Measurements from ENCODE around the gene TAF1D. TPM values are rescaled to one million over a fixed set of nuclear protein-coding genes. Genes with fewer than 3 reads are reported as not detected.

Gene TAF1D
- total and polyA plus RNA-seq, 12 donors, result 20.8 to 262 (median 59.5) TPM

DNA sequence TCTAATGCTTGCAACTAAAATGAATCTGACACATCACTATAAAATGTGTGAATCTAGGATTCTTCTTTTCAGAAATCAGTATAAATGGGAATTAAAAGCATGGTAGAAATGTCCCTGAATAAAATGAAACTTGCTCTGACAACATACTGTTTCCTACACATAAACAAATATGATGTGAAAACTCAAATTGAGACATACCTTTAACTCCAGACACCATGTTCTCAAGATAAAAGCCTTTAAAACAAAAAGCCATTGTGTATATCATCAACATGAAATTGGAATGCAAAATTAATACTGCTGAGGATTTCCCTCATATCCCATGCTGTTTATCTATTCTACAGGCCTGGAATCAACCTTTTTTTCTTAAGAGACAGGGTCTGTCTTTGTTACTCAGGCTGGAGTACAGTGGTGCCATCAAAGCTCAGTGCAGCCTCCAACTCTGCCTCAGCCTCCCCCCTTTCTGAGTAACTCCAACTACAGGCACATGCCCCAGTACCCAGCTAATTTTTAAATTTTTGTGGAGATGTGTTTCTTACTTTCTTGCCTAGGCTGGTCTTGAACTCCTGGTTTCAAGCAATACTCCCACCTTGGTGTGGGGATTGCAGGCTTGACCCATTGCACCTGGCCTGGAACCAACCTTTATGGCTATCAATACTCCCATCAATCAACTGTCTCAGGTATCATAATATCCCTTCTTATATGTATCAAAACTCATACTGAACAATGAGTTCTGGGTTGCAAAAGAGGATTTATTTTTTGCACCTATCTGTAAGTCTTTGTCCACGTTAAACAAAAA is 6.7 kb downstream of the TAF1D start:
- no peak overlapping the region for H3K27ac ChIP-seq
- TF ChIP-seq CTCF (IDR thresholded peaks at IDR 0.05) (no peak), POLR2A (IDR thresholded peaks at IDR 0.05) (no peak)
- no peaks in the 10 kb centered on the region for H3K27me3 ChIP-seq
- WGBS, 4 donors, result 83 to 96% (median 89%) methylated on average over 1 of the region's 1 CpG
- intact Hi-C loops (cut with DNase I), result loop anchor here in 1 of 2 donors (10.0 kb wide), 1 partner anchor 50 kb away; no protein-coding TSS in a partner anchor
- no peaks in the 10 kb centered on the region for H3K9me3 ChIP-seq (replicated peaks in 1 of 3)
- peaks cover 0 to 91% of the 10 kb centered on the region in 2 donors for H3K36me3 ChIP-seq (replicated peaks in 1 of 2)
- no peak overlapping the region for H3K4me3 ChIP-seq
- peaks cover 5 to 40% of the 10 kb centered on the region in 2 donors for H3K4me1 ChIP-seq (replicated peaks in 1 of 2)
- DNase-seq, result no peak

DNA sequence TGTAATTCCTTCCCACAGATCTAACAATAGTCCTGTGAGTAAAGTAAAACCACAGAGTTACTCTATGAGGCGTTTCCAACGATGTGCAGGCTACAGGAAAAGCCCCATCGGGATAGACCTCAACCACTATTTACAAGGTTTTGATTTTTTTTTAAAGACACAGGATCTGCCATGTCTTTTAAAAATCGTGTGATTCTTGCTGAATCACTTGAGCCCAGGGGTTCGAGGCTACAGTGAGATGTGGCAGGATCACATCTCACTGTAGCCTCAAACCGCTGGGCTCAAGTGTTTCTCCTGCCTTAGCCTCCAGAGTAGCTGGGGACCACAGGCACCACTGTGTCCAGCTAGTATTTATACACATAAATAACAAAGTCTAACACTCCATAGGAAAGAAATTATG is 7.8 kb downstream of the TAF1D start:
- H3K27ac ChIP-seq, result no peak overlapping the region
- H3K36me3 ChIP-seq (replicated peaks in 1 of 2), result peaks cover 0 to 98% of the 10 kb centered on the region in 2 donors
- TF ChIP-seq CTCF (IDR thresholded peaks at IDR 0.05), result no peak
- no peak for TF ChIP-seq POLR2A (IDR thresholded peaks at IDR 0.05)
- H3K9me3 ChIP-seq (replicated peaks in 1 of 3), result no peaks in the 10 kb centered on the region
- DNase-seq, result no peak
- peaks cover 0 to 28% of the 10 kb centered on the region in 2 donors for H3K4me1 ChIP-seq (replicated peaks in 1 of 2)
- WGBS, 4 donors, result 74 to 78% (median 77%) methylated on average over 6 of the region's 6 CpGs
- intact Hi-C loops (cut with DNase I), result loop anchor here in 1 of 2 donors (10.0 kb wide), 1 partner anchor 49 kb away; no protein-coding TSS in a partner anchor
- H3K4me3 ChIP-seq, result no peak overlapping the region
- H3K27me3 ChIP-seq, result no peaks in the 10 kb centered on the region

- Histone ChIP-seq H3K4me1 (replicated peaks in 1 of 2) (peaks cover 0 to 17% of the 10 kb centered on the region in 2 donors), H3K9me3 (replicated peaks in 1 of 3) (no peaks in the 10 kb centered on the region), H3K4me3 (no peak overlapping the region), H3K36me3 (replicated peaks in 1 of 2) (peaks cover 0 to 100% of the 10 kb centered on the region in 2 donors), H3K27ac (no peak overlapping the region), H3K27me3 (no peaks in the 10 kb centered on the region)
- no peak for DNase-seq
- TF ChIP-seq POLR2A (IDR thresholded peaks at IDR 0.05), result no peak
- TF ChIP-seq CTCF (IDR thresholded peaks at IDR 0.05), result no peak
- intact Hi-C loops (cut with DNase I), result loop anchor here in 1 of 2 donors (10.0 kb wide), 1 partner anchor 48 kb away; no protein-coding TSS in a partner anchor
- WGBS, 4 donors, result 80 to 93% (median 83%) methylated on average over 4 of the region's 4 CpGs
Observed at GRCh38 chr11:93732237-93732892, 8.9 kb downstream of the TAF1D start.

All from adrenal gland (tissue), 12 donors.